ENCODE data around the gene MAP4K5. TPM values are rescaled to one million over a fixed set of nuclear protein-coding genes. Genes with fewer than 3 reads are reported as not detected.

The MAP4K5 gene
- polyA plus RNA-seq, 1 donor (not counting 4 experiments of a cell fraction or from before 2014, with no cell fraction given) = 25.8 TPM

DNA sequence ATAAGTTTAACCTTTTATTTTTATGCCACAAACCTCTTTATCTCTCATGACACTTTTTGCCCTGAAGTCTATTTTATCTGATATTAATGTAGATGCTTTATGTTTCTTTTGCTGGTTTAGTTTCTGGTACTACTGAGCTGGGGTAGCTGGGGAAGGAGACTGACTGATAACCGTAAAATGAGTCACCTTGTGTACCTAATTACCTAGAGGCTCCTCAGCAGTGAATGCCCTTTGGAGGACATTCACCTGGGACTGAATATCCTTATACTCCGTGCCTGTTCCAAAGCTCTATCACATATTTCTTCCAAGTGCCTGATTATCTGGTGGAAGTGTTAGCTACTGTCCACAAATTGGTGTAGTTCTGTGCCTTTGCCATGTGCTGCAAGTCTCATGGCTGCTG lies 41.5 kb upstream of the MAP4K5 start:
- FAIRE-seq (no peak), DNase-seq (ENCODE audit: low read depth, low spot score) (no peak)
- no peaks in the 10 kb centered on the region for H3K9me3 ChIP-seq (ENCODE audit: control insufficient read depth, low read depth, low read length)
- H3K27me3 ChIP-seq (ENCODE audit: control insufficient read depth, extremely low read depth, insufficient read depth, low read length) = no peaks in the 10 kb centered on the region
- no peak overlapping the region for H3K9ac ChIP-seq (ENCODE audit: control insufficient read depth, extremely low read depth, insufficient read depth, low read length)
- H3K79me2 ChIP-seq (ENCODE audit: control insufficient read depth, insufficient read depth, low read length) = no peaks in the 10 kb centered on the region
- H4K20me1 ChIP-seq (ENCODE audit: control insufficient read depth, extremely low read depth, insufficient read depth, low read length) = no peaks in the 10 kb centered on the region
- H3K36me3 ChIP-seq (ENCODE audit: control insufficient read depth in 2 of 2, extremely low read depth in 1 of 2, insufficient read depth in 2 of 2, low read length in 2 of 2) = no peaks in the 10 kb centered on the region
- TF ChIP-seq, protein P1, sequence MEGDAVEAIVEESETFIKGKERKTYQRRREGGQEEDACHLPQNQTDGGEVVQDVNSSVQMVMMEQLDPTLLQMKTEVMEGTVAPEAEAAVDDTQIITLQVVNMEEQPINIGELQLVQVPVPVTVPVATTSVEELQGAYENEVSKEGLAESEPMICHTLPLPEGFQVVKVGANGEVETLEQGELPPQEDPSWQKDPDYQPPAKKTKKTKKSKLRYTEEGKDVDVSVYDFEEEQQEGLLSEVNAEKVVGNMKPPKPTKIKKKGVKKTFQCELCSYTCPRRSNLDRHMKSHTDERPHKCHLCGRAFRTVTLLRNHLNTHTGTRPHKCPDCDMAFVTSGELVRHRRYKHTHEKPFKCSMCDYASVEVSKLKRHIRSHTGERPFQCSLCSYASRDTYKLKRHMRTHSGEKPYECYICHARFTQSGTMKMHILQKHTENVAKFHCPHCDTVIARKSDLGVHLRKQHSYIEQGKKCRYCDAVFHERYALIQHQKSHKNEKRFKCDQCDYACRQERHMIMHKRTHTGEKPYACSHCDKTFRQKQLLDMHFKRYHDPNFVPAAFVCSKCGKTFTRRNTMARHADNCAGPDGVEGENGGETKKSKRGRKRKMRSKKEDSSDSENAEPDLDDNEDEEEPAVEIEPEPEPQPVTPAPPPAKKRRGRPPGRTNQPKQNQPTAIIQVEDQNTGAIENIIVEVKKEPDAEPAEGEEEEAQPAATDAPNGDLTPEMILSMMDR (optimal IDR thresholded peaks at IDR 0.05 in 1 of 3, IDR thresholded peaks at IDR 0.05 in 1 of 3, conservative IDR thresholded peaks at IDR 0.05 in 1 of 3; ENCODE audit: extremely low read depth in 1 of 3, insufficient read depth in 2 of 3, low read length in 3 of 3) = no peak
- TF ChIP-seq EZH2 (IDR thresholded peaks at IDR 0.05; ENCODE audit: low read length) = no peak
- no peak overlapping the region for H3K4me3 ChIP-seq (ENCODE audit: control insufficient read depth in 2 of 3, extremely low read depth in 1 of 3, insufficient read depth in 2 of 3, low read depth in 1 of 3, low read length in 3 of 3)
- H3K9me1 ChIP-seq (ENCODE audit: control insufficient read depth, extremely low read depth, insufficient read depth, low read length) = no peaks in the 10 kb centered on the region
- dilution Hi-C loops (cut with MboI; ENCODE audit: extremely low pct_ligation_motif_present, low sequenced_read_pairs) = no loop called here
- H2AFZ ChIP-seq (ENCODE audit: control insufficient read depth, low read length) = no peak overlapping the region
- H3K4me2 ChIP-seq (ENCODE audit: control insufficient read depth, extremely low read depth, insufficient read depth, low read depth, low read length) = no peak overlapping the region
- no peak overlapping the region for H3K27ac ChIP-seq (ENCODE audit: control insufficient read depth, insufficient read depth, low read length)
- H3K4me1 ChIP-seq (ENCODE audit: control insufficient read depth, extremely low read depth, insufficient read depth, low read length) = no peaks in the 10 kb centered on the region

DNA sequence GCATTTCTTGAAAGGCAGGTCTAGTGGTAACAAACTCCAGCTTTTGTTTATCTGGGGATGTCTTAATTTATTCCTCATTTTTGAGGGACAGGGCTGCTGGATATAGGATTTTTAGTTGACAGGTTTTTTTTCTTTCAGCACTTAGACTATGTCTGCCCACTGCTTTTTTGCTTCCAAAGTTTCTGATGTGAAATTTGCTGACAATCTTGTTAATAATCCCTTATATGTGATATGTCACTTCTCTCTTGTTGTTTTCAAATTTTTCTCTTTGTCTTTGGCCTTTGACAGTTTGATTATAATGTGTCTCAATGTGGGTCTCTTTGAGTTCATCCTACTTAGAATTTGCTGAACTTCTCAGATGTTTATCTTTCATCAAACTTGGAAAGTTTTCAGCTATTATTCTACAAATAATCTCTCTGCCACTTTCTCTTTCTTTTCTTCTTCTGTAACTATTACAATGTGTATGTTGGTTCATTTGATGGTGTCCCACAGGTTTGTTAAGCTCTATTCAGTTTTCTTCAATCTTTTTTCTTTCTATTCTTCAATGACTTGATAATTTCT lies 37.4 kb upstream of the MAP4K5 start:
- Histone ChIP-seq H3K27me3 (ENCODE audit: control insufficient read depth, extremely low read depth, insufficient read depth, low read length) (no peaks in the 10 kb centered on the region), H3K27ac (ENCODE audit: control insufficient read depth, insufficient read depth, low read length) (no peak overlapping the region), H3K4me3 (ENCODE audit: control insufficient read depth in 2 of 3, extremely low read depth in 1 of 3, insufficient read depth in 2 of 3, low read depth in 1 of 3, low read length in 3 of 3) (no peak overlapping the region), H3K36me3 (ENCODE audit: control insufficient read depth in 2 of 2, extremely low read depth in 1 of 2, insufficient read depth in 2 of 2, low read length in 2 of 2) (no peaks in the 10 kb centered on the region), H3K9ac (ENCODE audit: control insufficient read depth, extremely low read depth, insufficient read depth, low read length) (no peak overlapping the region), H3K4me2 (ENCODE audit: control insufficient read depth, extremely low read depth, insufficient read depth, low read depth, low read length) (no peak overlapping the region), H4K20me1 (ENCODE audit: control insufficient read depth, extremely low read depth, insufficient read depth, low read length) (no peaks in the 10 kb centered on the region), H3K9me3 (ENCODE audit: control insufficient read depth, low read depth, low read length) (no peaks in the 10 kb centered on the region), H3K79me2 (ENCODE audit: control insufficient read depth, insufficient read depth, low read length) (no peaks in the 10 kb centered on the region), H3K4me1 (ENCODE audit: control insufficient read depth, extremely low read depth, insufficient read depth, low read length) (no peaks in the 10 kb centered on the region), H3K9me1 (ENCODE audit: control insufficient read depth, extremely low read depth, insufficient read depth, low read length) (no peaks in the 10 kb centered on the region), H2AFZ (ENCODE audit: control insufficient read depth, low read length) (no peak overlapping the region)
- dilution Hi-C loops (cut with MboI; ENCODE audit: extremely low pct_ligation_motif_present, low sequenced_read_pairs) = no loop called here
- no peak for TF ChIP-seq EZH2 (IDR thresholded peaks at IDR 0.05; ENCODE audit: low read length)
- TF ChIP-seq, protein P1 (optimal IDR thresholded peaks at IDR 0.05 in 1 of 3, IDR thresholded peaks at IDR 0.05 in 1 of 3, conservative IDR thresholded peaks at IDR 0.05 in 1 of 3; ENCODE audit: extremely low read depth in 1 of 3, insufficient read depth in 2 of 3, low read length in 3 of 3) = no peak
- DNase-seq (ENCODE audit: low read depth, low spot score) = no peak
- no peak for FAIRE-seq

Measured in keratinocyte (primary cell).